K562 (cell line): Measurements from ENCODE around the gene ACSM2B.

Experiments
- CTCF ChIP-seq, 3 experiments: IDR thresholded peaks in 2 of 3; conservative IDR thresholded peaks in 1 of 3; 2 replicates each; pipeline ENCODE4 v1.5.1; 2011 to 2012; ENCODE audit warnings: low read length in 3 of 3, mild to moderate bottlenecking in 3 of 3, control low read depth in 2 of 3, improper control_type of control experiment in 1 of 3, inconsistent platforms in 1 of 3, low read depth in 1 of 3, mixed read lengths in 1 of 3, moderate library complexity in 1 of 3; ENCODE audit not compliant: insufficient read depth in 2 of 3
- ZNF639 ChIP-seq, 2 experiments: fragments of 200-800 bp in 1 of 2; sonication (Bioruptor generic) in 1 of 2; sonication (generic) in 1 of 2; formaldehyde crosslinking in 1 of 2; IDR thresholded peaks in 1 of 2; conservative IDR thresholded peaks in 1 of 2; 2 replicates each; pipeline versions ENCODE4 v1.5.0 to v1.6.1; 2016 to 2020; ENCODE audit warnings: missing compliant biosample characterization in 1 of 2, missing genetic modification characterization in 1 of 2, missing genetic modification reagents in 1 of 2

GRCh38 chr16:20598832-20599469 is 22.8 kb upstream of the ACSM2B start:
- TF ChIP-seq CTCF (IDR thresholded peaks at IDR 0.05 in 2 of 3, conservative IDR thresholded peaks at IDR 0.05 in 1 of 3; ENCODE audit: insufficient read depth in 2 of 3, low read depth in 1 of 3, low read length in 3 of 3) (no peak), ZNF639 (CRISPR knock-in tag; conservative IDR thresholded peaks at IDR 0.05 in 1 of 2, IDR thresholded peaks at IDR 0.05 in 1 of 2) (no peak)
